Peyer's patch (tissue), 4 donors: ENCODE results near the gene ARFRP1. TPM values are rescaled to one million over a fixed set of nuclear protein-coding genes. Genes with fewer than 3 reads are reported as not detected.

Experiments
- DNase-seq, 3 donors: peaks; one replicate each; pipeline ENCODE4 v3.0.0-alpha.2; 2017 to 2019
- H3K27ac ChIP-seq, 4 donors: fragments of 200-600 bp; sonication (generic); one replicate each; pipeline ENCODE4 v1.5.1; 2016 to 2019
- H3K27me3 ChIP-seq, 2 donors: fragments of 200-600 bp; sonication (generic); one replicate each; pipeline ENCODE4 v1.5.1; 2019
- H3K36me3 ChIP-seq, 3 donors: fragments of 200-600 bp; sonication (generic); one replicate each; pipeline ENCODE4 v1.5.1; 2016 to 2019
- H3K4me1 ChIP-seq, 4 donors: fragments of 200-600 bp; sonication (generic); one replicate each; pipeline ENCODE4 v1.5.1; 2016 to 2019
- H3K4me3 ChIP-seq, 4 donors: fragments of 200-600 bp; sonication (generic); 1 replicate in 3 of 4; 2 replicates in 1 of 4; pipeline ENCODE4 v1.5.1; 2016 to 2019; ENCODE audit warnings: mild to moderate bottlenecking in 1 of 4
- H3K9me3 ChIP-seq, 4 donors: fragments of 200-600 bp; sonication (generic); one replicate each; pipeline ENCODE4 v1.5.1; 2016 to 2019; ENCODE audit warnings: mild to moderate bottlenecking in 1 of 4
- CTCF ChIP-seq, 6 experiments: fragments of 450-650 bp in 4 of 6; fragments of 200-600 bp in 2 of 6; sonication (generic) in 1 of 6; IDR thresholded peaks; one replicate each; pipeline ENCODE4 v1.5.1; 2017 to 2019; ENCODE audit warnings: antibody characterized with exemption in 6 of 6, mild to moderate bottlenecking in 3 of 6, moderate library complexity in 1 of 6
- POLR2A ChIP-seq, 2 donors: fragments of 450-650 bp; IDR thresholded peaks; one replicate each; pipeline ENCODE4 v1.5.1; 2017; ENCODE audit warnings: antibody characterized with exemption in 2 of 2, mild to moderate bottlenecking in 2 of 2, moderate library complexity in 2 of 2
- total RNA-seq, 4 donors: library from RNA; depleted of rRNA; stranded (reverse); fragments of >200 nt; gene quantifications; one replicate each; pipeline ENCODE4 v1.1.0, GENCODE V29; 2016

Gene ARFRP1
- total RNA-seq, 4 donors from 2014 or later: 39.1 to 67.6 (median 46.3) TPM

GRCh38 chr20:63701329-63702035 is 6.3 kb downstream of the ARFRP1 start:
- no peak for TF ChIP-seq CTCF (IDR thresholded peaks at IDR 0.05)
- TF ChIP-seq POLR2A (IDR thresholded peaks at IDR 0.05): no peak
- Histone ChIP-seq H3K27me3 (no peaks in the 10 kb centered on the region), H3K4me3 (no peak overlapping the region), H3K27ac (no peak overlapping the region), H3K36me3 (peaks cover 0 to 31% (median 0%) of the 10 kb centered on the region in 3 donors), H3K4me1 (peaks cover 7 to 37% (median 14%) of the 10 kb centered on the region in 4 donors), H3K9me3 (no peaks in the 10 kb centered on the region)
- DNase-seq: no peak

- H3K27me3 ChIP-seq: no peaks in the 10 kb centered on the region
- no peak overlapping the region for H3K4me3 ChIP-seq
- TF ChIP-seq CTCF (IDR thresholded peaks at IDR 0.05) (no peak), POLR2A (IDR thresholded peaks at IDR 0.05) (no peak)
- H3K9me3 ChIP-seq: no peaks in the 10 kb centered on the region
- H3K36me3 ChIP-seq: peaks cover 0 to 27% (median 0%) of the 10 kb centered on the region in 3 donors
- DNase-seq: no peak
- peaks cover 9 to 37% (median 15%) of the 10 kb centered on the region in 4 donors for H3K4me1 ChIP-seq
- H3K27ac ChIP-seq: no peak overlapping the region
These were observed 6.8 kb downstream of the ARFRP1 start for GRCh38 chr20:63701051-63701328.

GRCh38 chr20:63700199-63701050 is 7.4 kb downstream of the ARFRP1 start:
- Histone ChIP-seq H3K4me3 (no peak overlapping the region), H3K27ac (no peak overlapping the region), H3K36me3 (peaks cover 0 to 22% (median 0%) of the 10 kb centered on the region in 3 donors), H3K9me3 (no peaks in the 10 kb centered on the region), H3K27me3 (no peaks in the 10 kb centered on the region), H3K4me1 (peaks cover 9 to 35% (median 15%) of the 10 kb centered on the region in 4 donors)
- peak in 1 of 3 donors; percentile 47 for DNase-seq
- TF ChIP-seq CTCF (IDR thresholded peaks at IDR 0.05): no peak
- TF ChIP-seq POLR2A (IDR thresholded peaks at IDR 0.05): no peak

GRCh38 chr20:63699466-63700198 is 8.1 kb downstream of the ARFRP1 start:
- peak overlapping the region in 3 of 4 donors; percentile 38 to 75 (median 45) for H3K27ac ChIP-seq
- H3K4me1 ChIP-seq: peaks cover 9 to 35% (median 15%) of the 10 kb centered on the region in 4 donors
- peak in 1 of 3 donors; percentile 45 for DNase-seq
- H3K4me3 ChIP-seq: no peak overlapping the region
- H3K27me3 ChIP-seq: no peaks in the 10 kb centered on the region
- peaks cover 0 to 17% (median 0%) of the 10 kb centered on the region in 3 donors for H3K36me3 ChIP-seq
- TF ChIP-seq POLR2A (IDR thresholded peaks at IDR 0.05) (no peak), CTCF (IDR thresholded peaks at IDR 0.05) (no peak)
- H3K9me3 ChIP-seq: no peaks in the 10 kb centered on the region

- Histone ChIP-seq H3K4me1 (peaks cover 9 to 35% (median 15%) of the 10 kb centered on the region in 4 donors), H3K27me3 (no peaks in the 10 kb centered on the region), H3K36me3 (peaks cover 0 to 15% (median 0%) of the 10 kb centered on the region in 3 donors), H3K27ac (peak overlapping the region in 3 of 4 donors; percentile 38 to 75 (median 45)), H3K4me3 (no peak overlapping the region), H3K9me3 (no peaks in the 10 kb centered on the region)
- no peak for TF ChIP-seq POLR2A (IDR thresholded peaks at IDR 0.05)
- no peak for TF ChIP-seq CTCF (IDR thresholded peaks at IDR 0.05)
- DNase-seq: peak in 2 of 3 donors; percentile 57 to 62
These were observed 8.9 kb downstream of the ARFRP1 start for GRCh38 chr20:63698739-63699465.
